ENCODE measurements around the gene TBC1D22B.
"Not testable (repeated sequence)": the region's sequence is repeated elsewhere in the genome, so short reads cannot be mapped to it uniquely, and the experiment has no call there.

Gene TBC1D22B

GRCh38 chr6:37304766-37305165, 47.2 kb downstream of the TBC1D22B start:
- DNase-seq, result no peak

- DNase-seq, result no peak
Observed at GRCh38 chr6:37305841-37306425, 48.4 kb downstream of the TBC1D22B start.

GRCh38 chr6:37306624-37307222, 49.2 kb downstream of the TBC1D22B start:
- no peak for DNase-seq

GRCh38 chr6:37307484-37307883, 49.9 kb downstream of the TBC1D22B start:
- not testable (repeated sequence) for DNase-seq

- no peak for DNase-seq
Observed at GRCh38 chr6:37308069-37308815, 50.7 kb downstream of the TBC1D22B start.

- no peak for DNase-seq
Observed at GRCh38 chr6:37309046-37309445, 51.5 kb downstream of the TBC1D22B start.

- DNase-seq, result no peak
Observed at GRCh38 chr6:37309692-37310091, 52.1 kb downstream of the TBC1D22B start.

- DNase-seq, result no peak
Observed at GRCh38 chr6:37310966-37311365, 53.4 kb downstream of the TBC1D22B start.

- DNase-seq, result no peak
Observed at GRCh38 chr6:37311741-37312473, 54.3 kb downstream of the TBC1D22B start.

- no peak for DNase-seq
Observed at GRCh38 chr6:37313723-37314486, 56.3 kb downstream of the TBC1D22B start.

- no peak for DNase-seq
Observed at GRCh38 chr6:37314487-37315156, 57.0 kb downstream of the TBC1D22B start.

GRCh38 chr6:37315157-37315515, 57.6 kb downstream of the TBC1D22B start:
- no peak for DNase-seq

GRCh38 chr6:37316071-37316470, 58.5 kb downstream of the TBC1D22B start:
- no peak for DNase-seq

- no peak for DNase-seq
Observed at GRCh38 chr6:37317312-37318038, 59.9 kb downstream of the TBC1D22B start.

- no peak for DNase-seq
Observed at GRCh38 chr6:37319156-37319555, 61.6 kb downstream of the TBC1D22B start.

GRCh38 chr6:37319856-37320480, 62.4 kb downstream of the TBC1D22B start:
- no peak for DNase-seq

GRCh38 chr6:37320646-37321045, 63.1 kb downstream of the TBC1D22B start:
- DNase-seq, result no peak

- DNase-seq, result no peak
Observed at GRCh38 chr6:37321101-37321500, 63.5 kb downstream of the TBC1D22B start.

GRCh38 chr6:37321516-37322415, 64.2 kb downstream of the TBC1D22B start:
- DNase-seq, result no peak

GRCh38 chr6:37323580-37323979, 66.0 kb downstream of the TBC1D22B start:
- DNase-seq, result no peak
